ENCODE measurements around the gene RBBP9.

RBBP9 gene

GRCh38 chr20:18466574-18466893 is 30.5 kb downstream of the RBBP9 start:
- peaks cover 20% of the 10 kb centered on the region for H3K4me1 Mint-ChIP-seq
- H3K9me3 Mint-ChIP-seq = no peaks in the 10 kb centered on the region
- H3K27me3 Mint-ChIP-seq = no peaks in the 10 kb centered on the region
- H3K36me3 Mint-ChIP-seq = peaks cover 12% of the 10 kb centered on the region
- H3K27ac Mint-ChIP-seq = peak overlapping the region; percentile 93
- ATAC-seq = peak; percentile 25
- H3K4me3 Mint-ChIP-seq = peak overlapping the region; percentile 87

GRCh38 chr20:18465536-18466200 is 31.4 kb downstream of the RBBP9 start:
- peak overlapping the region; percentile 93 for H3K27ac Mint-ChIP-seq

GRCh38 chr20:18456600-18456999 is 40.4 kb downstream of the RBBP9 start:
- Mint-ChIP-seq H3K27me3 (no peaks in the 10 kb centered on the region), H3K4me1 (no peaks in the 10 kb centered on the region), H3K36me3 (peaks cover 11% of the 10 kb centered on the region), H3K27ac (no peak overlapping the region), H3K4me3 (no peak overlapping the region), H3K9me3 (peaks cover 4% of the 10 kb centered on the region)
- ATAC-seq = no peak

More at GRCh38 chr20:18465536-18466200, 31.4 kb downstream of the RBBP9 start:
- peaks cover 12% of the 10 kb centered on the region for H3K36me3 Mint-ChIP-seq
- no peaks in the 10 kb centered on the region for H3K27me3 Mint-ChIP-seq
- ATAC-seq = no peak
- H3K4me1 Mint-ChIP-seq = peaks cover 20% of the 10 kb centered on the region
- peak overlapping the region; percentile 4 for H3K4me3 Mint-ChIP-seq
- H3K9me3 Mint-ChIP-seq = no peaks in the 10 kb centered on the region

GRCh38 chr20:18443886-18444285 is 53.1 kb downstream of the RBBP9 start:
- H3K27ac Mint-ChIP-seq = no peak overlapping the region
- no peak for ATAC-seq
- H3K4me3 Mint-ChIP-seq = no peak overlapping the region
- H3K4me1 Mint-ChIP-seq = no peaks in the 10 kb centered on the region
- H3K9me3 Mint-ChIP-seq = no peaks in the 10 kb centered on the region
- H3K36me3 Mint-ChIP-seq = peaks cover 7% of the 10 kb centered on the region
- H3K27me3 Mint-ChIP-seq = no peaks in the 10 kb centered on the region

- H3K27me3 Mint-ChIP-seq = no peaks in the 10 kb centered on the region
- H3K4me3 Mint-ChIP-seq = no peak overlapping the region
- no peak for ATAC-seq
- H3K9me3 Mint-ChIP-seq = peaks cover 6% of the 10 kb centered on the region
- H3K36me3 Mint-ChIP-seq = peaks cover 6% of the 10 kb centered on the region
- no peak overlapping the region for H3K27ac Mint-ChIP-seq
- peaks cover 10% of the 10 kb centered on the region for H3K4me1 Mint-ChIP-seq
These were observed 56.6 kb downstream of the RBBP9 start for GRCh38 chr20:18440403-18440802.

GRCh38 chr20:18436847-18437246 is 60.2 kb downstream of the RBBP9 start:
- ATAC-seq = no peak
- H3K9me3 Mint-ChIP-seq = peaks cover 6% of the 10 kb centered on the region
- peak overlapping the region; percentile 2 for H3K27ac Mint-ChIP-seq
- peaks cover 6% of the 10 kb centered on the region for H3K36me3 Mint-ChIP-seq
- no peak overlapping the region for H3K4me3 Mint-ChIP-seq
- H3K4me1 Mint-ChIP-seq = peaks cover 10% of the 10 kb centered on the region
- H3K27me3 Mint-ChIP-seq = no peaks in the 10 kb centered on the region

All from stimulated activated memory B cell treated with anti-CD40 and anti-IgM and Interleukin-4, amounts not matched to agents 10 μg/mL and 1 μg/mL and 100 μg/mL, for 72 hours (primary cell).